Omental fat pad (tissue), 4 donors: ENCODE measurements around the gene PTPA. TPM values are rescaled to one million over a fixed set of nuclear protein-coding genes. Genes with fewer than 3 reads are reported as not detected.

Experiments
- ATAC-seq: fragments of 150-250 bp; one replicate; pipeline ENCODE4 v1.9.1; 2016; ENCODE audit warnings: mild to moderate bottlenecking, moderate library complexity; ENCODE audit not compliant: low FRiP score
- DNase-seq: peaks from one replicate; pipeline ENCODE4 v3.0.0-alpha.2; 2019; ENCODE audit warnings: low spot score
- total RNA-seq, 4 donors: library from RNA; depleted of rRNA; stranded (reverse); fragments of >200 nt; gene quantifications; one replicate each; pipeline ENCODE4 v1.1.0, GENCODE V29; 2016
- TF ChIP-seq, protein P1 (sequence below), 3 donors: fragments of 450-650 bp; IDR thresholded peaks; one replicate each; pipeline ENCODE4 v1.5.1; 2016 to 2017; ENCODE audit warnings: antibody characterized with exemption in 3 of 3, mild to moderate bottlenecking in 3 of 3, moderate library complexity in 2 of 3

PTPA gene
- total RNA-seq, 4 donors from 2014 or later: 37.2 to 49.5 (median 41.8) TPM

DNA sequence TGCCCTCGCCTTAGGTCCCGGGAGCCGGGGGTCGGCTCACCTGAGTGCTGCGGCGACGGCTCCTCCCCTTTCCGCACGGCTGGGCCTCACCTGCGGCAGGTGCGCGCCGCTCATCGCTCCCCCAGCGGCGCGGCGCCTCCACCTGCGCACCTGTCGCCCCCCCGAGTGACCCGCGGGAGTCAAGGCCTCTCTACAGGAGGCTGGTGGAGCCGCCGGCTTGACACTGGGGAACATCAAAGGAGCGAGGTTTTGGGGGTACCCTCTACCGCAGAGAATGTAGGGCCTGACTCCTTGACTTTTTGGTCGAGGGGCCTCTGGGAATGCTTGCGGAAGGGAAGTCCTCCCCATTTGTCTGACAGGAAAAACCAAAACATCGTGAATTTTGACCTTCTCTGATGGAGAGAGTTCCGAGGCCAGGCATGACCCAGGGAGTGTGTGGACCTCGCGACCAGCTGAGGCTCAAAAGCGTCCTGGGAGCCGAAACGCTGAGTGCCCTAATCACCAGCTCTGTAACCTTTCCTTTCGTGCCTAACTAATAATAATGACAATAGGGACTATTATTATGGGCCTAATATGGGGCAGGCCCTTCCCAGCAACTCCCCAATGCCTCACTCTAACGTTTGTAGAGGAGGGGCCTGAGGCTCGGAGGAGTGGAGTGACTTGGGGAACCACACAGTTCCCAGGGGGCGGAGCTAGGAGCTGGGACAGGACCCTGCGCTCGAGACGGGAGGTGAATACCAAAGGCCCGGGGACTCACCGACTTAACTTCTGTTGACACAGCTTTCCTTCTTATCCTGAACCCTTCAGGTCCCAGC is 67.6 kb downstream of the PTPA start:
- no peak for ATAC-seq
- TF ChIP-seq, protein P1, sequence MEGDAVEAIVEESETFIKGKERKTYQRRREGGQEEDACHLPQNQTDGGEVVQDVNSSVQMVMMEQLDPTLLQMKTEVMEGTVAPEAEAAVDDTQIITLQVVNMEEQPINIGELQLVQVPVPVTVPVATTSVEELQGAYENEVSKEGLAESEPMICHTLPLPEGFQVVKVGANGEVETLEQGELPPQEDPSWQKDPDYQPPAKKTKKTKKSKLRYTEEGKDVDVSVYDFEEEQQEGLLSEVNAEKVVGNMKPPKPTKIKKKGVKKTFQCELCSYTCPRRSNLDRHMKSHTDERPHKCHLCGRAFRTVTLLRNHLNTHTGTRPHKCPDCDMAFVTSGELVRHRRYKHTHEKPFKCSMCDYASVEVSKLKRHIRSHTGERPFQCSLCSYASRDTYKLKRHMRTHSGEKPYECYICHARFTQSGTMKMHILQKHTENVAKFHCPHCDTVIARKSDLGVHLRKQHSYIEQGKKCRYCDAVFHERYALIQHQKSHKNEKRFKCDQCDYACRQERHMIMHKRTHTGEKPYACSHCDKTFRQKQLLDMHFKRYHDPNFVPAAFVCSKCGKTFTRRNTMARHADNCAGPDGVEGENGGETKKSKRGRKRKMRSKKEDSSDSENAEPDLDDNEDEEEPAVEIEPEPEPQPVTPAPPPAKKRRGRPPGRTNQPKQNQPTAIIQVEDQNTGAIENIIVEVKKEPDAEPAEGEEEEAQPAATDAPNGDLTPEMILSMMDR (IDR thresholded peaks at IDR 0.05): no peak
- no peak for DNase-seq

DNA sequence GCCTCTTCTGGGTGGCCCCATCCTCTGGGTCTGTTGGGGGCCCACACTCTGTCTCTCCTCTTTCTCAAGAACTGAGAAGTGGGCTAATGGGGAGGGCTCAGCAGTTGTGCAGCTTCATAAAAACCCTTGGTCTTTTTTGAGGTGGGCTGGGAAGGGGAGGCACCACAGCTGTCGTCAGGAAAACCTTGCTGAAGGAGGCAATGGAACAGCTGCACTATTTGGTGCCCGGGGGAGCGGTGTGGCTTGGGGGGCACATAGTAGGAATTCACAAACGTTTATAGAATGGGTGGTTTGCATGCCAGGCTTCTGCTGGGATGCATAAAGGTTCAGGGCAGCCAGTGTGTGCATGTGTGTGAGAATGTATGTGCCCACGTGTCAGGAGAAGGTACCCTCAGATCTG is 70.0 kb downstream of the PTPA start:
- DNase-seq: no peak
- TF ChIP-seq, protein P1 (IDR thresholded peaks at IDR 0.05): no peak
- no peak for ATAC-seq

DNA sequence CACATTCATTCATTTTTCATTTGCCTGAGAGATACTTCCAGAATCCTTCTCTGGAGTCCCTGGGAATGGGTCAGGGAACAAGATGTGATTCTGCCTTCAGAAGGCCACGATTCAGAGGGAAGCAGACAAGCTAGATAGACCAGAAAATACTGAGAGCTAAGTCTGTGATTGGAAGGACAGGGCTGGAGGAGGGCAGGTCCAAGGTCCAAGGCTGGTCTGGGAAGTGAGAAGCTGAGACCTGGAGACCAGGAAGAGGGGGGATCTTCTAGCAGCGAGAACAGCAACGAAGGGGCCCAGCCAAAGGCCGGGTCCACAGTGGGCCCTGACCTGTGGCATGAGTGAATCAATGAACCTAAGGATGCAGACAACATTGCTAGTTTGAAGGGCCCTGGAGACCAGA is 70.9 kb downstream of the PTPA start:
- DNase-seq: no peak
- TF ChIP-seq, protein P1 (IDR thresholded peaks at IDR 0.05): no peak

DNA sequence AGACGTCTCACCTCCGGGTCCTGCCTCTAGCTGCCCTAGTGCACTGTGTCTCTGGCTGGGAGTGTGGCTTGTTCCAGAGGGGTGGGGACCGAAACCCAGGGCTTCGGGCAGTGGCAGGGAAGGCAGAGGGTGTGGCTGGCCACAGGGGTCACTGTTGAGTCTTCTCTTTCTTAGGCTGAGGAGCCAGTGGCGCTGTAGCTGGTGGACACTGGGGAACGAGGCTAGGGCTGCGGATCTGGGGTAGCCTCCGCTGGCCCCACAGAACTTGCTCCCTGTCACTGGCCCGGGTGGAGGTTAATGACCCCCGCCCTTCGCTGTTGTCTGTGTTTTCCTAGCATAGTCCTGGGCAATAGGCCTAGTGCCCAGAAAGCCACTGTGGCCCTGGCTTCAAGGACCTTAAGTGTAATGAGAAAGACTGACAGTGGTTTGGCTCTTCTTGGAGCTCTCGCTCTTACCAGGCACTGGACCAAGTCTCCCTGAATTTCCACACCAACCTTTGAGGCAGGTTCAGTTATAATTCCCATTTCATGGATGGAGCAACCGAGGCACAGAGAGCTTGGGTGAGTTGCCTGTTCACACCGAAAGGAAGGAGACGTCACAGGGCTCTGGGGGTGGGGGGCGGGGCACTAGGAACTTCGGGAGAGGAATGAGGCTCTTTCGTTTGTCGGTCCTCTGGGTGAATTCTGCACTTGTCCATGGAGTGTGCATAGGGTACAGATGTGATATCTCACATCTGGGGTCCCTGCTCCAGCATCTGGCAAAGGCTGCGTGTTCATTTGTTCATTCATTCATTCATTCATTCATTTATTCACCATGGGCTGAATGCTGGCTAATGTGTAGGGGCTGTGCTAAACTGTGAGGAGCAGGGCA is 71.6 kb downstream of the PTPA start:
- DNase-seq (no peak), ATAC-seq (no peak)
- TF ChIP-seq, protein P1 (IDR thresholded peaks at IDR 0.05): no peak

More for the DNA sequence above, 70.9 kb downstream of the PTPA start:
- no peak for ATAC-seq

DNA sequence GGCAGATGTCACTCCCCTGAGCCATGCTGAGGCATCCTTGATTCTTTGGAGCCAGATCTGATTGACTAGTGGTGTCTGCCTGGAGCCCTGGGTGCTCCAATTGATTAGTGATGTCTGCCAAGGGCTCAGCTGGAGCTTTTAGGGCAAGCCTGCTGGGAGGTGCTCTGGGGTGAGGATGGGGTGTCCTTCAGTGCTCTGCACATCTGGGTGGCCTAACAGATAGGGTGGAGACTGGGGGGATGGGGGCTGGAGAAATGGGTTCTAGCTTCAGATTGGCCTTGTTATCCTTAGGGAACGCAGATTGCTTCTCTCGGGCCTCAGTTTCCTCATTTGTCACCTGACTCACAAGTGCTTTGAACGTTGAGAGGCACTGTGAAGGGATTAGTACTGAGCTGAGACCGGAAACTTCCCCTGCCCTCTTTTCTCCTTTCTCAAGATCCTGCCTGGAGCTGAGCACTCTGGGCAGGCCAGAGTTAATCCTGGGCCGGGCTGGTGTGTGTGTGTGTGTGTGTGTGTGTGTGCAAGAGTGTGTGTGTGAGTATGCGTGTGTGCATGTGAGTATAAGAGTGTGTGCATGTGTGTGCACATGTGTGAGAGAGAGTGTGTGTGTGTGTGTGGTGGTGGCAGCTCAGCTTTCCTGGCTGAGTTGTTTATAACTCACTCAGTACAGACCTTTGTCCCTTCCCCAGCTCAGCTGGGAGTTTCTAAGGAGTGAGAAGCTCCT is 72.4 kb downstream of the PTPA start:
- TF ChIP-seq, protein P1 (IDR thresholded peaks at IDR 0.05): no peak
- DNase-seq (no peak), ATAC-seq (no peak)

DNA sequence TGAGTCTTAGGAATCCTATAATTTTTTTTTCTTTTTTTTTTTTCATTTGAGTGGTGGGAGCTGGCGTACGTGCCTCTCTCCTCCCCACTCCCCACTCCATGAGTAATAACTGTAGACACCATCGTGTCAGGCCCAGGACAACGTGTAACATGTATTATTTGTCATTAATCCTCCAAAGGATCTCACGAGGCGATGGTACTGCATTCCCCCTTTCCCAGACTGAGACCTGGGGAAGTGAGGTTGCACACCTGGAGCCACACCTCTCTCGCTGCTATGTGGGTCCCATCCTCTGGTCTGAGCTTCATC is 73.0 kb downstream of the PTPA start:
- TF ChIP-seq, protein P1 (IDR thresholded peaks at IDR 0.05): no peak
- ATAC-seq (no peak), DNase-seq (no peak)
